ENCODE results near the gene CDH10. TPM values are rescaled to one million over a fixed set of nuclear protein-coding genes. Genes with fewer than 3 reads are reported as not detected.

The CDH10 gene
- total RNA-seq, 1 experiment from 2014 or later: 0.22 TPM

GRCh38 chr5:24439465-24439864 is 205.3 kb downstream of the CDH10 start:
- ATAC-seq (no peak), DNase-seq (ENCODE audit: low spot score) (no peak)
- Mint-ChIP-seq H3K9me3 (peaks cover 17% of the 10 kb centered on the region; the same call in 1 of the 2 replicates), H3K4me1 (no peaks in the 10 kb centered on the region), H3K27me3 (ENCODE audit: low read depth) (no peaks in the 10 kb centered on the region), H3K4me3 (no peak overlapping the region), H3K36me3 (no peaks in the 10 kb centered on the region), H3K27ac (no peak overlapping the region)
- POLR2A ChIA-PET: no interaction called here
- CTCF ChIA-PET: no interaction called here
- TF ChIP-seq ATF3 (CRISPR knock-in tag; conservative IDR thresholded peaks at IDR 0.05): no peak
- TF ChIP-seq JAZF1 (CRISPR knock-in tag; IDR thresholded peaks at IDR 0.05): no peak
- no peak for TF ChIP-seq ZNF263 (CRISPR knock-in tag; IDR thresholded peaks at IDR 0.05; ENCODE audit: low read depth)
- no peak for TF ChIP-seq ZNF317 (CRISPR knock-in tag; IDR thresholded peaks at IDR 0.05; ENCODE audit: borderline replicate concordance, low read depth)
- no peak for TF ChIP-seq USF1 (CRISPR knock-in tag; IDR thresholded peaks at IDR 0.05)
- TF ChIP-seq ATF1 (CRISPR knock-in tag; IDR thresholded peaks at IDR 0.05): no peak
